NCI-H524 (cell line): ENCODE measurements around the gene MPIG6B.

Experiments used
- DNase-seq, 2 experiments: peaks; one replicate each; lab custom pipeline; 2025; lab: John Stamatoyannopoulos, UW

Gene MPIG6B

DNA sequence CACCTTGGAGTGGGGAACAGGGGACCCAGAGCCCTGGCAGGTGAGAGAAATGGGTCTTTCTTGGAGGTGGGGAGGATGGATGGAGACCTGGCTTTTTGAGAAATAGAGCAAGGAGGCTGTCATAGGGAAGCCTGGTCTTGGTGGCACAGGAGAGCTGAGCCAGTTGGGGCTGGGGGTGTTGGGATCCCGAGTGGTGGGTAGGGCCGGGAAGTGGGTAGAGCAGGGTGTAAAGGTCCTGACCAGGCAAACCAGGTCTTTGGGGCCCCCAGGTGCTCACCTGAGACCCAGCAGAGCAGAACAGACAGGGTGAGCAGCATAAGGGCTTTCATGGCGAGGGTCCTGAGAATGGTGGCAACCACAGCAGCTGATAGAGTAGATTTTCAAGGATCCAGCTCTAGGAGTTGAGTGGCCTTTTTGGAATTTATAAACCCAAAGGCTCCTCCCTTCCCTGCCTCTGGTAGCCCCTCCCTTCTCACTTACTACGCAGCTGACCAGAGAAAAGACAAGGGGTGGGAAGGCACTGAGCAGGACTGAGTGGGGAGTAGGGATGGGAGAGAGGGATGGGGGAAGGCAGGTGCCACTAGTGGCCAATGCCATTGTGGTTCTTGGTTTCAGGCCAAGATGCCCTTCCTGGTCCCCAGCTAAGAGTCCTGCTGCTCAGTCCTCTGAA is 1.7 kb upstream of the MPIG6B start, which contains the start of gene LY6G6C:
LY6G6C (minus strand) TSS at position 396 of the 670 bp plus-strand sequence; CDS start at position 329, 67 bp downstream.
- no peak for DNase-seq

DNA sequence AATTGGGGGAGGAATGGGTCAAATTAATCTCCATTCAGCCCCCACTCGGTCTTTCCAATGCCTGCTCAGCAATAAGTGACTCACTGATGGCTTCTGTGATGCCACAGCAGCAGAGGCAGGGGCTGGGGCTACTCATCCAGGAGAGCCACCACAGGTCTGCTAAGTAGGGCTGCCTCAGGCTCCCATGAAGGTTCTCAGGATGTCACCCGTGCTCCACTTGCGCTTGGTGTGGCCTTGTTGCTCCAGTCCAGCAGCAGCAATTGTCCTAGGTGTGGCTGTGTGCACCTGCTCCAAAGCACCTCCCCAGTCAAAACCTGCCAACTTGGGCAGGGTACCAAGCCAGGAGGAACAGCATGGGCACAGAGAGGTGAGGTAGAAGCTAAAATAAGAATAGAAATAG is 1.0 kb upstream of the MPIG6B start:
- no peak for DNase-seq

DNA sequence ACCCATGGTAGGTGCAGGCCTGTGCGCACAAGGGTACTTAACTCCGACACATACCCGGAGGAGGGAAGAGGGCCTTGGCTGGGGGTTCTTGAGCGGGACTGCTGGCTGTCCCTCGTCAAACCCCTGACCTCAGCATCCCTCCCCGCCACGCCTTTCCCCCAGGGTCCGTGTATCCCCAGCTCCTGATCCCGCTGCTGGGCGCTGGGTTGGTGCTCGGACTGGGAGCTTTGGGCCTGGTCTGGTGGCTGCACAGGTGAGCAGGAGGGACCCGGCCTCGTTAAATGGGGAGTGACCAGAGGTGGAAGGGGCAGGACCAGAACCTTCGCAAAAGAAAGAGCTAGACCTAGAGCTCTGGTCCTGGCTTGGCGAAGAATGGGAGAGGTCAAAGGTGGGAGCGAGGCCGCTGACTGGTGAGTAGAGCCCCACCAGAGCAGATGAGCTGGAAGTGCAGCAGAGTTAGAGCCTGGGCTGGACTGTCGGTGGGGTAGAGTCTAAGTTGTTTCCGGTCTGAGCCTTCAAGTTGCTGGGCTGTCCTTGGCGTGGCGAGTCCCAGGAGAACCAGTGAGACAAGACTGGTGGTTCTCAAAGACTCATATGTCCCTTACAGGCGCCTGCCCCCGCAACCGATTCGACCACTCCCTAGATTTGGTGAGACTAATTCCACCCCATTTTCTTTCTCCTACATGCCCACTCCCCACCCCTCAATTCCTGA is 963 bp downstream of the MPIG6B start:
- no peak for DNase-seq

DNA sequence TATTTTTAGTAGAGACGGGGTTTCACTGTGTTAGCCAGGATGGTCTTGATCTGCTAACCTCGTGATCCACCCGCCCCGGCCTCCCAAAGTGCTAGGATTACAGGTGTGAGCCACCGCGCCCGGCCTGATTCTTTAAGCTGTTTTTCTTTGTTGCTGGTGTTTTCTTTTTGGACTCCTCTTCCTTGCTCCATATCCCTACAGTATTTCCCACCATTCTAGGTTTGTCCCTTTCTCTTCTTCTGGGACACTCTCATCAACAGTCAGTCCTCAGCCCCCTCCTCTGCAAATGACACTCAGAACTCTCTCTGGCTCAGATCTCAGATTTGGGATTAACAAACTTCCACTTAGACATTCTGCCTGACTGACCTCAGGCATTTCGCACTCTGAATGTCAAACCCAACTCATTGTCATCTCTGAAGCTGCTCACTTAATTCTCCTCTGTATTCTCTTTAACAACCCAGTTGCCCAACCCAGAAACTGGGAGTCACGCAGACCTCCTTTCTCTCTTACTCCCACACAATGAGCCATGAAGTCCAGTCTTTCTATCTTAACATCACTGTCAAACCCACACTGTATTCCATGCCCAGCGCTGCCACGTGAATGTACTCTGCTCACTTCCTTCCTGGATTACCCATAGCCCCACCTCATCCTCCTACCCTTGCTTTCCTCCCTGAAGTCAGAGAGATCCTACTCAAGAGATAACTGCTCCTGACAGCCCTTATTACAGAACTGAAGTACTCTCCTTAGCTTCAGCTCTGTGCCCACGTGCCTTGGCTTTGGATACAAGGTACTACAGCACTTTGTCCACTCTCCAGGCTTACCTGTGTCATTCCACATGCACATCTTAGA is 2.6 kb downstream of the MPIG6B start:
- no peak for DNase-seq

DNA sequence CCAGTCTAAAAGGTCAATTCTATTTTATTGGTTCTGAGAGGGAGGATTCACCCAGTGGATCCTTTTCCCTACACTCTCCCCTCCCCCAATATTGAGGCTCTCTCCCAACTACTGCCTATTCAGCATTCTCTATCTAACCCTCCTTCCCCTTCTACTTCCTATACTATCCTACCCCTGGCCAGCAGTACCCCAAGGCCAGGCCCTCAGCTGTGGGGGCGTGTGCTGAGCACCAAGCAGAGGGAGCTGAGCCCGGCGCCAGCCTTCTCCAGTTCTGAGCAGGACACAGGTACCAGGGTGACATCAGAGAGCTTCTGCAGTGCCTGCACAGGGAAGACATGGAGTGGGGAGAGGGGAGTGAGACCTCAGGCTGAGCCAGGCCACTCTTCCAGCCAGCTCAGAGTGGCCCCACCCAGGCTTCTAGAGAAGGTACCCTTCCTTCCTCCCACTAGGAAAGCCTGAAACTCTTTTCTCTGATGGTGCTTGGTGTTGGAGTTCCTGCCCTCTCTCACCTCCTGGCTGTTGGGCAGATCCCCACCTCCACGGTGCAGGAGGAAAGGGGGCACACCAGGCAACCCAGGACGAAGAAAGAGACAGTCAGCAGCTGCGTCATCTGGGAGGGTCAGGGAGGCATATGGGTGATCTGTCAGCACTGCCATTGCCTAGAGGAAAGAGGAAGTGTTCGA is 4.0 kb downstream of the MPIG6B start:
- DNase-seq: no peak

DNA sequence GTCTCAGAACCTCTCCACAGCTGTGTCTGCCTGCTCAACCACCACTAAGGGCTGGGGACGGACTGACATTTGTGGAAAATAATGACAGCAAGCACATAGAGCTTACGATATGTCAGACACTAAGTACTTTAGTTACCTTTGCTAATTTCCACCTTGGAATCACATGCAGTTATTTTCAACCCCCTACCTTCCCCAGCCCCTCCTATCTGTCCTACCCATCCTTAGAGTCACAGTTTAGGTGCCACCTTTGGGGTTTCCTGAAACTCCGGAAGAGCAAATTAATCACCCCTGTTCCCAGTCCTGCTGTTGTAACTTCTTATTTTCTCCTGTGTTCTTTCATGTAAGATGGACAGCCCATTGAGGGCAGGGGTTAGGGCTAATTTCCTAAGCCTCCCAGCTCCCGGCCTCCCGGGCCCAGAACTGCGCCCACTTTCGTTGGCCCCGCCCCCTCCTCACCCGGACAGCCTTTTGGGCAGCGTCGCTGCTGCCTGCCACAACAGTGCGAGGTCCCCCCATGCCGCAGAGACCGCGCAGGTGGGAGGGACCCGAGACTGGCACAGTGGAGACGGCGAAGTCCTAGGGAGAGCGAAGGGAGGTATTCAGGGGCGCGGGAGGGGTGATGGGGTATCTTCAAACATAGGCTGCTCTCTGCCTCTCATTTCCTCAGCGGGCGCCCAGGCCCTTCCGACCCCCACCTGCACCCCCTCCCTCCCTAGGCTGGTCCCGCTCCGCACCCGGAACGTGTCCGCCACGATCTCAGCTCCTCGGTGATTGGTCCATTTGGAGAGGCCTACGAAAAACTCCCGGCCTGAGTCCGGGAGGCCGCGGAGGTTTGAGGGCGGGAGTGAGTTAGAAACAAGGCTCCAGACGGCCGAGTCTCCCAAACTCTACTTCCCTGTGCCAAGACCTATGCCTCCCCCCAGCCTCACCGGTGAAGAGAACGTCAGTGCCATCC is 4.8 kb downstream of the MPIG6B start:
- no peak for DNase-seq

DNA sequence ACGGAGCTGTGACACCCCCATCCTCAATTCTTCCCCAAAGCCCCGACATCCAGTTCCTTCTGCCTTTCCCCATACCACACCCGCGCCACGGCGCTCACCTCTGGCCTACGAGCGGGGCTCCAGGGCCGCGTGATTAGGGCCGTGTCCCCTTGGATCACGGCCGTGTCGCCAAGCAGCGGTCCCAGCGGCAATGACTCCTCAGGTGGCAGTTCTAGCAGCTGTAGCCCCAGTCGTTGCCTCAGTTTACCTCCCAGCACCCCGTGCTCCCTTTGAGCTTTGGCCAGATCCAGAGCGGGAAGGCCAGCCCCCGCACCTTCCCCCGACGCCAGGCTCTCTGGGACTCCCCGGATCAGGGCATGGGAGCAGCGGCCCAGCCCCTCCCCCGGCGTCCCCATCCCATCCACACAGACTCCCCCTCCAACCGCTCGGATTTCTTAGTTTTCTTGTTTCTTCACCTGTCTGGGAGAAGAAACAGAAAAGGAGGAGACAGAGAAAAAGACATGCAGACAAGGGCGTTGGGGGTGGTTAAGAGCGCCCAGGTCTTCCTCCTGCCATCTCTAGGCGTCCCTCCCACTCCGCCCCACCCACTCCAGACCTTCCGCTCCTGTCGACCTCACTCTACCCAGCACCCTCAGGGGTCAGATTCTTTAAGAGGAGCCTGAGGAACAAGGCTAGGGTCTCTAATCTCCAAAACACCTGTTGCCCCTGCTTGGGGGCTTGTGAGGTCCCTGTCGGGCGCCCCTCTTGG is 5.8 kb downstream of the MPIG6B start, which contains the start of gene DDAH2:
DDAH2 (minus strand) TSS at position 533 of the 748 bp plus-strand sequence; CDS start at position 395, 138 bp downstream.
- DNase-seq: no peak

DNA sequence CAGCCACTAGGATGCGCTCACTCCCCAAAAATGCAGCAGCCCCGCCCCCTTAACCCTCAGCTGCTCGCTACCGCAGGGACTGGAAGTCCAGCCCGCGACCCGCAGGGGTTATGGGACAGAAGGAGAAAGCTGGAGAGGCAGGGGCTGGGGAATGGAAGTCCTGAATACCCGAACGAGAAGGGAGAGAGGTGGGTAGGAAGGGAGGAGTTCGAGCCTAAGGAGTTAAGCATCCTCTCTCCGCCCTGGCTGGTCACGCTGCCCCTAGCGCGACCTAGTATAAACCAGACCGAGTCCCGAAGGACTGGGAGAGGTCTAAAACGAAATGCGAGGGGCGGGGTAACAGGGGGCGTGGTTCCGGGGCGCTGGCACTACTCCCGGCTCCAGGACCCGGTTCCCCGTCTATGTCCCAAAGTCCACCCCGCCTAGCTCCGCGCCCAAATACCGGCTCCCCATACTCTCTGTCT is 6.4 kb downstream of the MPIG6B start:
- peak; percentile 65 to 88 for DNase-seq

DNA sequence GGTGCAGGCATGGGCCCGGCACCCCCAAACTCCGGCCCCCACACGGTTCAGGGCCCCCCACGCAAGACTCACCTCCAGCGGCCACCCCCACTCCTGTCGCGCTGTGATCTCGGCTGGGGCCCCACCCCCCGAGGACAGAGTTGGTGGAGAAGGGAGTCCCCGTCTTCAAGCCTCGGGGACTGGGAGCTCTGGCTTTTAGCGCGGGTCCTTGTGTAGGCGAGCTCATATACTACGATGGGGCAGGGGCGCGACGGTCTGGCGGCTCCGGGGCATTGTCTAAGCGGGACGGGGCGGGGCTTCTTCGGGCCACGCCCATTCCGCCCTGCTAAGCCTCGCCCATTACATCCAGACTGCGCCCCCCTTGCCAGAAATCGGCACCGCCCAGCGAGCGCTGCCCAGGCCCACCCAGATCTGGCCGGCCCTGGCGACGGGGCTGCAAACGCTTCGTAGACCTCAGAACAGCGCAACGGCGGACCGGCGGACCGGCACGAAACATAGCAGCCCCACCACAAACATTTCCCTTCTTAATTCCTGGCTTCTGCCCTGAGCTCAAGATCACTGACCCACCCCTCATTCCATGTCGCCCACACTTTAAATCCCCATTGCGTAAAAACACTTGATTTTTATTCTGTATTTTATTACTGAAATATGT is 6.9 kb downstream of the MPIG6B start:
- peak in 1 of 2 experiments; percentile 49 for DNase-seq

DNA sequence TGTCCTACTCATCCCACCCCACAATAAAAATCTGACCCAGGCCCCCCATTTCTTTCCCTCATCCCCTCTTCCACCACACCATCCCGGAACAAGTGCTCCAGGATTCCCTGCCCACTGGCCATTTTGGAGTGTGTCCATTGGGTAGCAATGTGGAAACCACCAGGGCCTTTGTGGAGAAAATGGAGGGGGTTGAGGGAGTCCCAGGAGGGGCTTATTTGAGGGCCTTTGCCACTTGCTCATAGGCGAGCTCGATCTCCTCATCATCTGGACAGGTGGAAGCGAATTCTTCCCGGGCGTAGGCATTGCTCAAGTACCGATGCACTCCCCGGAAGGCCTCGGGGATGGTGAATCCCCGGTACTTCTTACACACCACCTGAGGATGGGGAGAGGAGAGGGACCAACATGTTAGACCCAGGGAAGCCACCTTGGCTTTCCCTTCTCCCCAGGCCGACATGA is 7.5 kb downstream of the MPIG6B start:
- DNase-seq: no peak

DNA sequence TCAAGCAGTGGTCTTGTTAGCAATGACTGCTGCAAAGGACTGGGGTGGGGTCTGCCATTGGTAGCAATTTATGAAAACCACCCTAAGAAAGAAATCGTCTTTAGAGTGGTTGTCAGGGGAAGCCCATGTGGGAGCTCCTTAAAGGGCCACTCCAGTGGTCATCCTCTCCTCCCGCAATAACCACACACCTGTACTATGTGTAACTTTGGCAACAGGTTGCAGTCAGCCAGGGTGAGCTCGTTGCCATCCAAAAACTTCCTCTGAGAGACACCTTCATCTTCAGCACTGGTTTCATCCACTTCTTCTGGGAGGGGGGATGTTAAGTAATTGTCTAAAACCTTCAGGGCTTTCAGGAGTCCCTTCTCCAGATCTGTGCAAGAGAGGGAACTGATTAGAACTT is 8.9 kb downstream of the MPIG6B start:
- no peak for DNase-seq

DNA sequence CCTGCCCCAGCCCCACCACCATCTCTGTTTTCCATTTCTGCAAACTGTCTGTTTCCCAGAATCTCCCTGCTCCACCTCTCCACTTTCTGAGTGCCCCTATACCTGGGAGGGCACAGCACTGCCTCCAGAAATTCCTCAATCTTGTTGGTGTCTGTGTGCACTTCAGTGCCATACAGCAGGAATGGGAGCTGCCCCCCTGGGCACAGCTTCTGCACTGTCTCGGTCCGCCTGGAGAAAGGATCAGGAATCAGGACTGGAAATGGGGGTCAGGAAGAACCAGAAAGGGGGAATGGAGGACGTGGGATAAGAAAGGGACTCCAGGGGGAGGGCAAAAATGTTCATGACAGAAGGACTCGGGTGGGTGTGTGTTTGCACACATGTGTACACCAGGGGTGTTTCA is 10.6 kb downstream of the MPIG6B start:
- no peak for DNase-seq

DNA sequence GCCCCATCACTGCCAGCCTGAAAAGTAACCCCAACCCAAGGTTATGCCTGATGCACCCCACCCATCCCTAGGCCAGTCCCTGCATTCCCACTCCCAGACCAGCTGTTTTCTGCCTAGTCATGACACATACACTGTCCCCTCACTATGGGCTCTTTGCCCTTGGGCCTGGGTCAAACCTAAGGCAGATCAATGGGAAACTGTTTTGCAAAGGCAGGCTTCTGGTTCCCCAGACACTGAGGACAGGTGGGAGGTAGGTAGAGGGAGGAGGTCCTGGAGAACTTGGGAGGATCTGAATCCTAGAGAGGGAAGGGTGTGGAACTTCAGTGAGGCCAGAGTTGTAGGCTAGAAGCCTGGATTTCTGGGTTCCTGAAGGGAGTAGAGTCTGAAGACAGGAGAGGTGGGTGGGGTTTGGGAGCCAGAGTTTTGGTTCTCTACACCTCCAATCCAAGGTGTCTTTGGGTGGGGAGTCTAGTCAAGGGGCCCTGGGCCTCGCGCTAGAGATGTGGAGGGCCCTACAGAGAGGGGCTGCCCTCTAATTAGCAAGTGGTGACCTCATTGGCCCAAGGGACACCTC is 11.2 kb downstream of the MPIG6B start:
- DNase-seq: no peak

DNA sequence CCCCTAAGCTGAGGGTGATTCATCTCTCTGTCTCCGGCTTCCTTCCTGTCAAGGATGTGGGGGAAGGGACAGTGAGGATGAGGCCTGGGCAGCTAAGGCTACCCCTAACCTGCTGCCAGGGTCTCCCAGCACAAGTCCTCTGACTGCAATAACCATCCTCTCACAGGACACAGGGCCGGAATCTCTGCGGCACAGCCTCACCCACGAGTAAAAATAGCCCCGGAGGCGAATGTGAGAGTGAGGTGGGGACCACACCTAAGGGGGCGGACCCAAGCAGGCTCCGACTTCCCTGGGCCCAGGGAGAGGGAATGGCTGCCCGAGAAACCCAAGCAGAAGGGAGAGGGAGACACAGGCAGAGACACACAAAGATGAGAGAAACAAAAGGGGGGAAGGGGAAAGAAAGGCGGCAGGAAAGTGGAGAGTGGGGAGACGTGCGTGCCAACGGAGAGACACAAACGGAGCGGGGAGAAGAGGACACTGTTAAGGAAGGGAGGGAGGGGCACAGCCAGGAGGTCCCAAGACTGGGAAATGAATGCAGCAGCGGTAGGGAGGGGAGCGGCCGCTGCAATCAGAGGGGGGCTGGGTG is 11.7 kb downstream of the MPIG6B start:
- no peak for DNase-seq

DNA sequence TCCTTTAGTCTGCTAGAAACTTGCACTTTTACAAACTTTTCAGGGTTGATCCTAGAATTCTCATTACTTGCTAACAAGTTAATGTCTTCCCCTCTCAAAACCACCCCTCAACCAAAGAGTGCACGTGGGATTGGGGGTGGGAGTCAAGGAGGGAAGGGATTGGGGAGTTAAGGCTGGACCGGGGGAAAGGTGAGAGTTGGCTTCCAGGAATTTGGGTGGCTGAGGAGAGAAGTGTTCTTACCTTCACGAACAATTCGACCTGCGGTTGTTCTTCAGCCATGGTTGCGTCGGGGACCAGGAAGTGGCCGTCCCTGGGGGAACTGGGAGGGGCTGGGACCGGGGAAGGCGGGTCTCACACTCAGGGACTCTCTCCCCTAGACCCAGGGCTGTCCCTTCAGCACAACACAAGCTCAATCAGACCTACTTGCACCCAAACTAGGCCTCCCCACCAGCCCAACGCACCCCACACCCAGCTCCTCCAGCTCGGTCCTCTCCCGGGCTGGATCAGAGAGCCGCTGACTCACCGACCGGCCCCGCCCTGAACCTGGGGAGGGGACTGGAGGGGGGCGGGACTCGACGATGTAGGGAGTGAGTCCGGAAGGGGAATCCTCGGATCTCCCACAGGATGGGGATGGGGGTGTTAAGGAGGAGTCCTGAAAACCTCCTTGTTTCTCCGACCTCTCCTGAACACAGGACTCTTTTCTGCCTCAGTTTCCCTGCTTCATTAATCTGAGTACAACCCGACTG is 13.0 kb downstream of the MPIG6B start, which contains the start of gene CLIC1:
CLIC1 (minus strand) TSS at position 510 of the 747 bp plus-strand sequence; CDS start at position 280, 230 bp downstream.
- no peak for DNase-seq

DNA sequence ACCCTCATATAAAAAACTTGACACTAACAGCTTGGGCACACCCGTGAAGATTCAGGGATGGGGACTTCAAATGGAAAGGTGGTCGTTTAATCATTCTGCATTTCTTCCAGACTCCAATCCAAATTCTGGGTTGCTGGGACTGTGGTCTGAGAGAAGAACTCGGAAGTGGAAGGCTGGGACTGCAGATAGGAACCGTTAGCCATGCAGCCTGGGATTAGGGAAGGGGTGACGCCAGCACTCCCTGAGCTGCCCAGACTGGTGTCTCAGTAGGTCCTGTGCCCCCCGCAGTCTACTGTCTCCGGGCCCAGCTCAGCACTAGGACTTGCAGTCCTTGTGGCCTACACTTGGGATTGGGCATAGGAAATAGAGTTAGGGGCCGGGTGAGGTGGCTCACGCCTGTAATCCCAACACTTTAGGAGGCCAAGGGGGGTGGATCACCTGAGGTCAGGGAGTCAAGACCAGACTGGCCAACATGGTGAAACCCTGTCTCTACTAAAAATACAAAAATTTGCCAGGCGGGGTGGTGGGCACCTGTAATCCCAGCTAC is 13.7 kb downstream of the MPIG6B start:
- DNase-seq: no peak

DNA sequence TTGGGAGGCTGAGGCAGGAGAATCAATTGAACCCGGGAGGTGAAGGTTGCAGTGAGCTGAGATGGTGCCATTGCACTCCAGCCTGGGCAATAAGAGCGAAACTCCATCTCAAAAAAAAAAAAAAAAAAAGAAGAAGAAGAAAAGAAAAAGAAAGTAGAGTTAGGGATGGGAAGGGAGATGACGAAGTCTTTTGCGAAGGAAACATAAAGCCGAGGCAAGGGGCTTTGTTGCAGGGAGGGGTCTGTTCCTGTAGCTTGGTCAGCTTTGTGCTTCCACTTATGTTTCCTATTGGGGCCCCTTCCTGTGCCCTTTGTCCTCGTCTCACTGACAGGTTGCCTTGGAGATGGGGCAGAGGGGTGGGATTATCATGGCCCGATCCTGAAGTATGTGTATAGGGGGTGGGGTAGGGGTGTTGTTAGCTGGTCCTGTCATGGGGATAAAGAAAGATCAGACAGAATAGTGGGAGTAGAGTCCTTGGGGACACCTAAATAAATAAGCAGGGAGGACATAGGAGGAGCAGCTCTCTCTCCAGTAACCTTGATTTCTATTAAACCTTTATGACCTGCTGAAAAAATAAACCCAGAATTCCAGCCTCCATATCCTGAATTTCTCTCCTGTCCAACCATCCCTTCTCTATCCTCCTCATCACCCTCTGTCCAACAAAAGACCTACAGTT is 14.3 kb downstream of the MPIG6B start:
- no peak for DNase-seq
